A549 (cell line): ENCODE results near the gene NDNF. TPM values are rescaled to one million over a fixed set of nuclear protein-coding genes. Genes with fewer than 3 reads are reported as not detected.

Experiments
- ATAC-seq, 2 experiments: fragments of 200-7000 bp in 1 of 2; fragments of >200 bp in 1 of 2; cut with Nextera tagmentation in 1 of 2; cut with Tn5 transposase in 1 of 2; 3 replicates each; pipeline versions ENCODE4 v1.8.0 to v1.9.1; 2018 to 2020; ENCODE audit warnings: mild to moderate bottlenecking in 1 of 2, moderate library complexity in 1 of 2
- CTCF ChIA-PET: fragments of 300-600 bp; sonication (Branson Sonifier 250); formaldehyde crosslinking; extraction: SDS; loops from one replicate; lab custom pipeline; 2021; ENCODE audit warnings: antibody characterized with exemption, inconsistent platforms; lab: Yijun Ruan, JAX
- POLR2A ChIA-PET: fragments of 350-600 bp; formaldehyde crosslinking; extraction: SDS; loops from one replicate; lab custom pipeline; 2021; ENCODE audit warnings: antibody characterized with exemption, inconsistent platforms; lab: Yijun Ruan, JAX
- DNase-seq, 2 experiments: peaks; one replicate each; pipeline versions ENCODE4 v3.0.0 to v3.0.0-alpha.2; 2011 to 2016; ENCODE audit warnings: low read depth in 1 of 2, low spot score in 1 of 2
- FAIRE-seq: peaks from 2 replicates; lab custom pipeline; 2011; peaks lifted over from hg19 to GRCh38; lab: Jason Lieb, UNC
- H3K27ac ChIP-seq, 2 experiments: fragments of >200 bp; sonication (Bioruptor Twin); formaldehyde crosslinking; 3 replicates each; pipeline ENCODE4 v1.5.1; 2016 to 2017
- H3K4me1 ChIP-seq: fragments of >200 bp; sonication (Bioruptor Twin); formaldehyde crosslinking; 3 replicates; pipeline ENCODE4 v1.6.1; 2016
- H3K4me2 ChIP-seq: fragments of >200 bp; sonication (Bioruptor Twin); formaldehyde crosslinking; 3 replicates; pipeline ENCODE4 v1.6.1; 2016
- H3K4me3 ChIP-seq: fragments of >200 bp; sonication (Bioruptor Twin); formaldehyde crosslinking; 3 replicates; pipeline ENCODE4 v1.5.1; 2016
- H3K9me3 ChIP-seq: fragments of >200 bp; sonication (Bioruptor Twin); formaldehyde crosslinking; 3 replicates; pipeline ENCODE4 v1.6.1; 2016
- CBX8 ChIP-seq: fragments of 200-600 bp; sonication (generic); IDR thresholded peaks from 2 replicates; pipeline ENCODE4 v1.6.1; 2016
- CHD2 ChIP-seq: fragments of 150-350 bp; IDR thresholded peaks from 2 replicates; pipeline ENCODE4 v1.6.1; 2014; ENCODE audit warnings: low read length; ENCODE audit not compliant: partially characterized antibody
- CHD4 ChIP-seq: fragments of 200-600 bp; sonication (generic); IDR thresholded peaks from 2 replicates; pipeline ENCODE4 v1.6.1; 2016; ENCODE audit warnings: antibody characterized with exemption, mild to moderate bottlenecking, borderline replicate concordance
- FOSL2 ChIP-seq, 2 experiments: fragments of 450-650 bp in 1 of 2; fragments of >200 bp in 1 of 2; sonication (Bioruptor Twin) in 1 of 2; formaldehyde crosslinking; IDR thresholded peaks; 2 replicates each; pipeline versions ENCODE4 v1.5.0 to v1.6.1; 2016 to 2020; ENCODE audit warnings: mild to moderate bottlenecking in 1 of 2, moderate library complexity in 1 of 2
- HDAC2 ChIP-seq: fragments of 200-600 bp; sonication (generic); IDR thresholded peaks from 2 replicates; pipeline ENCODE4 v1.6.1; 2016
- HEYL ChIP-seq: fragments of 250-450 bp; sonication (Bioruptor Pico); IDR thresholded peaks from 2 replicates; pipeline ENCODE4 v1.8.0; 2021; ENCODE audit warnings: mild to moderate bottlenecking, moderate library complexity
- HOXA7 ChIP-seq: fragments of 250-450 bp; sonication (Bioruptor Pico); IDR thresholded peaks from 2 replicates; pipeline ENCODE4 v1.5.0; 2020; ENCODE audit warnings: mild to moderate bottlenecking, moderate library complexity
- HOXB5 ChIP-seq: fragments of 250-450 bp; sonication (Bioruptor Pico); IDR thresholded peaks from 2 replicates; pipeline ENCODE4 v1.5.0; 2020; ENCODE audit warnings: mild to moderate bottlenecking, moderate library complexity
- POLR2AphosphoS2 ChIP-seq: conservative IDR thresholded peaks from 2 replicates; pipeline ENCODE4 v1.6.1; 2012; ENCODE audit warnings: low read length, improper control_type of control experiment, inconsistent platforms
- RFX5 ChIP-seq: fragments of 450-650 bp; IDR thresholded peaks from 2 replicates; pipeline ENCODE4 v1.7.1; 2014; ENCODE audit warnings: antibody characterized with exemption, mild to moderate bottlenecking, moderate library complexity
- SMC3 ChIP-seq: fragments of >200 bp; sonication (Bioruptor Twin); formaldehyde crosslinking; IDR thresholded peaks from 3 replicates; pipeline ENCODE4 v1.6.1; 2018; ENCODE audit warnings: inconsistent platforms
- ZFP36 ChIP-seq: fragments of 450-650 bp; IDR thresholded peaks from 2 replicates; pipeline ENCODE4 v1.6.1; 2014; ENCODE audit warnings: borderline replicate concordance; ENCODE audit not compliant: partially characterized antibody
- WGBS: methylation state at CpG from one replicate; pipeline ENCODE4 v1.1.6; 2017; ENCODE audit errors: missing lambda C conversion rate; 5-methylcytosine and 5-hydroxymethylcytosine counted together
- polyA plus RNA-seq, 4 experiments: library from polyadenylated mRNA; depleted of rRNA in 3 of 4; stranded (reverse); fragments of >200 nt; fragmentation: RNase III in 1 of 4; extraction: RNeasy Plus Mini Kit Qiagen cat#74134 plus additional on column Dnase treatment in 1 of 4; gene quantifications; 2 replicates in 3 of 4; 3 replicates in 1 of 4; pipeline ENCODE4 v1.2.3, GENCODE V29; 2011 to 2017
- TF ChIP-seq, protein P1 (sequence below): fragments of 450-650 bp; IDR thresholded peaks from 2 replicates; pipeline ENCODE4 v1.6.1; 2014; ENCODE audit warnings: antibody characterized with exemption
- TF ChIP-seq, protein P2 (sequence below): fragments of >200 bp; sonication (Bioruptor Twin); formaldehyde crosslinking; IDR thresholded peaks from 3 replicates; pipeline ENCODE4 v1.5.1; 2016
- TF ChIP-seq, protein P3 (sequence below): fragments of 250-450 bp; sonication (Bioruptor Pico); IDR thresholded peaks from 2 replicates; pipeline ENCODE4 v1.5.0; 2021; ENCODE audit warnings: mild to moderate bottlenecking, moderate library complexity, borderline replicate concordance
- TF ChIP-seq, protein P4 (sequence below): fragments of 150-350 bp; IDR thresholded peaks from 2 replicates; pipeline ENCODE4 v1.6.1; 2014; ENCODE audit warnings: low read depth, mild to moderate bottlenecking, low read length
- TF ChIP-seq, protein P5 (sequence below): fragments of >200 bp; sonication (Bioruptor Twin); formaldehyde crosslinking; IDR thresholded peaks from 3 replicates; pipeline ENCODE4 v1.6.1; 2016

The NDNF gene
- polyA plus RNA-seq, 2 of the 4 experiments (the other 2 are of a cell fraction): not detected

DNA sequence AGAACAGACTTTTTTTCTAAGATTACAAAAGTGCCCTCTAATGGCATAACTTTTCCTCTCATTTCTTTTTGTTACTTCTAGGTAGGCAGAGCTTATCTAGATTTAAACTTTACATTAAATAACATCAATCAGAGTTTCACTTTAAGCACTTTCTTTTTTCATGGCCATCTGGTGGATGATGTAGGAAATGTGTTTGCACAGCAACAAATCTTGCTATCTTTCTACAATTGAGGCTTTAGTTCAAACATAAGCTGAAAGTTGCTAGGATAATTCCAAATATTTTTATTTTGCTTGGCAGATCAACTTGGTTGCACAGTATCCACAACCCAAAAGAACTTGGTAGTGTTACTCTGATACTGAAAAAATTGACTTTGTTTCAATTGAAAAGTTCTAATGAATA, 22.0 kb downstream of the NDNF start:
- Histone ChIP-seq H3K27ac (no peak overlapping the region), H3K4me1 (no peaks in the 10 kb centered on the region), H3K9me3 (no peaks in the 10 kb centered on the region), H3K4me2 (no peak overlapping the region), H3K4me3 (no peak overlapping the region)
- FAIRE-seq (no peak), DNase-seq (no peak), ATAC-seq (no peak)
- POLR2A ChIA-PET: no interaction called here
- CTCF ChIA-PET: no interaction called here
- TF ChIP-seq, protein P1, sequence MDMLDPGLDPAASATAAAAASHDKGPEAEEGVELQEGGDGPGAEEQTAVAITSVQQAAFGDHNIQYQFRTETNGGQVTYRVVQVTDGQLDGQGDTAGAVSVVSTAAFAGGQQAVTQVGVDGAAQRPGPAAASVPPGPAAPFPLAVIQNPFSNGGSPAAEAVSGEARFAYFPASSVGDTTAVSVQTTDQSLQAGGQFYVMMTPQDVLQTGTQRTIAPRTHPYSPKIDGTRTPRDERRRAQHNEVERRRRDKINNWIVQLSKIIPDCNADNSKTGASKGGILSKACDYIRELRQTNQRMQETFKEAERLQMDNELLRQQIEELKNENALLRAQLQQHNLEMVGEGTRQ: no peak
- peak; percentile 18; the same call in 1 of the 3 replicates for TF ChIP-seq SMC3

DNA sequence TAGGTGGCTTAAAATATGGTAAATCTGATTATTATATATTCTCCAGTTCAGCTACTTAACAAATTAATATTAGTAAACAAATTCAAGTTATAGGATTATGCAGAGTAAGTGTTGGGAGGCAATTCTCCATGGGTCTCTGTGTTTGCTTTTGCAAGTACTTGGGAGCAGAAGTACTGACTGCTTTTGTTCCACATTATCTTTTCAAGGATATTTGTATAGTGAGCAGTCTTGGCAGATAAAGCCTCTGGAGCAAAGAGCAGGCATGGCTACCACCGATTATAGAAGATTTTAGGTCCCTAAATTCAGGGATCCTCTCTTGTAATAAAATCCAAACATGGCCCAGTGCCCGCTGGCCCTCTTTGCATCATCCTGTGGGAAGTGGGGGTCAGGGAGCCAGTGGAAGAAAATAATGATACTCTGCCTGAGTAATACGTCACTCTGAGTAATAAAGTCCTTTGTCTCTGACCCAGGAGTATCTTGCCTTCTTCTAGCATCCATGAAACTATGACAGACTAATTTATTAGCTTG, 23.2 kb downstream of the NDNF start:
- CTCF ChIA-PET: no interaction called here
- no peak for ATAC-seq

DNA sequence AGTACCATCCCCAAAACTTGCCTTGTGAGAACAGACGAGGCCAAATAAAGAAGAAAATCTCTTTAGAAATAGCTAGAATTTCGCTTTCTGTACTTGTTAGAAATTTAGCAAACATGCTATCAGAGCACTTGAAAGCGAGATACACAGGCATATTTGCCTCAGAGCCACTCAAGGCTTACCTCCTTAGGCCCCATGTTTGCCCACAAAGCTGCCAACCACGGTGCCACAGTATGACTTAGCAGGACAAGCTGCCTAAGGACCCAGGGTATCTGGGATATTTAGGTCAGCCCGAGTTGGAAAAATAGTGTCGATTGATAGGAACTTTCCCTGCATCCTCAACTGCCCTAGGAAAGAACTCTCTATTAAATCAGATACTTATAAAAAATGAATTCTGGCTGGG, 24.2 kb downstream of the NDNF start:
- TF ChIP-seq POLR2AphosphoS2: no peak
- TF ChIP-seq, protein P2, sequence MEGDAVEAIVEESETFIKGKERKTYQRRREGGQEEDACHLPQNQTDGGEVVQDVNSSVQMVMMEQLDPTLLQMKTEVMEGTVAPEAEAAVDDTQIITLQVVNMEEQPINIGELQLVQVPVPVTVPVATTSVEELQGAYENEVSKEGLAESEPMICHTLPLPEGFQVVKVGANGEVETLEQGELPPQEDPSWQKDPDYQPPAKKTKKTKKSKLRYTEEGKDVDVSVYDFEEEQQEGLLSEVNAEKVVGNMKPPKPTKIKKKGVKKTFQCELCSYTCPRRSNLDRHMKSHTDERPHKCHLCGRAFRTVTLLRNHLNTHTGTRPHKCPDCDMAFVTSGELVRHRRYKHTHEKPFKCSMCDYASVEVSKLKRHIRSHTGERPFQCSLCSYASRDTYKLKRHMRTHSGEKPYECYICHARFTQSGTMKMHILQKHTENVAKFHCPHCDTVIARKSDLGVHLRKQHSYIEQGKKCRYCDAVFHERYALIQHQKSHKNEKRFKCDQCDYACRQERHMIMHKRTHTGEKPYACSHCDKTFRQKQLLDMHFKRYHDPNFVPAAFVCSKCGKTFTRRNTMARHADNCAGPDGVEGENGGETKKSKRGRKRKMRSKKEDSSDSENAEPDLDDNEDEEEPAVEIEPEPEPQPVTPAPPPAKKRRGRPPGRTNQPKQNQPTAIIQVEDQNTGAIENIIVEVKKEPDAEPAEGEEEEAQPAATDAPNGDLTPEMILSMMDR: no peak
- no peak for TF ChIP-seq CHD2
- no peak for TF ChIP-seq HOXB5 (CRISPR knock-in tag)
- no peak overlapping the region for H3K27ac ChIP-seq
- ChIA-PET CTCF (interaction anchor here (1.0 to 1.1 kb wide), 2 partner anchors 65 to 891 kb away, joined by 3 read pairs; no protein-coding TSS in a partner anchor), POLR2A (no interaction called here)
- ATAC-seq: no peak
- no peak for FAIRE-seq
- H3K9me3 ChIP-seq: no peaks in the 10 kb centered on the region
- WGBS: 27% methylated on average over 6 of the region's 6 CpGs
- no peak overlapping the region for H3K4me3 ChIP-seq
- H3K4me2 ChIP-seq: no peak overlapping the region
- no peak for DNase-seq
- no peaks in the 10 kb centered on the region for H3K4me1 ChIP-seq

More for the DNA sequence above, 23.2 kb downstream of the NDNF start:
- no peak for TF ChIP-seq ZFP36
- TF ChIP-seq, protein P3, sequence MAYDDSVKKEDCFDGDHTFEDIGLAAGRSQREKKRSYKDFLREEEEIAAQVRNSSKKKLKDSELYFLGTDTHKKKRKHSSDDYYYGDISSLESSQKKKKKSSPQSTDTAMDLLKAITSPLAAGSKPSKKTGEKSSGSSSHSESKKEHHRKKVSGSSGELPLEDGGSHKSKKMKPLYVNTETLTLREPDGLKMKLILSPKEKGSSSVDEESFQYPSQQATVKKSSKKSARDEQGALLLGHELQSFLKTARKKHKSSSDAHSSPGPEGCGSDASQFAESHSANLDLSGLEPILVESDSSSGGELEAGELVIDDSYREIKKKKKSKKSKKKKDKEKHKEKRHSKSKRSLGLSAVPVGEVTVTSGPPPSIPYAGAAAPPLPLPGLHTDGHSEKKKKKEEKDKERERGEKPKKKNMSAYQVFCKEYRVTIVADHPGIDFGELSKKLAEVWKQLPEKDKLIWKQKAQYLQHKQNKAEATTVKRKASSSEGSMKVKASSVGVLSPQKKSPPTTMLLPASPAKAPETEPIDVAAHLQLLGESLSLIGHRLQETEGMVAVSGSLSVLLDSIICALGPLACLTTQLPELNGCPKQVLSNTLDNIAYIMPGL: no peak
- TF ChIP-seq, protein P4, sequence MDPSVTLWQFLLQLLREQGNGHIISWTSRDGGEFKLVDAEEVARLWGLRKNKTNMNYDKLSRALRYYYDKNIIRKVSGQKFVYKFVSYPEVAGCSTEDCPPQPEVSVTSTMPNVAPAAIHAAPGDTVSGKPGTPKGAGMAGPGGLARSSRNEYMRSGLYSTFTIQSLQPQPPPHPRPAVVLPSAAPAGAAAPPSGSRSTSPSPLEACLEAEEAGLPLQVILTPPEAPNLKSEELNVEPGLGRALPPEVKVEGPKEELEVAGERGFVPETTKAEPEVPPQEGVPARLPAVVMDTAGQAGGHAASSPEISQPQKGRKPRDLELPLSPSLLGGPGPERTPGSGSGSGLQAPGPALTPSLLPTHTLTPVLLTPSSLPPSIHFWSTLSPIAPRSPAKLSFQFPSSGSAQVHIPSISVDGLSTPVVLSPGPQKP: no peak
- no peak for TF ChIP-seq SMC3
- no peak for TF ChIP-seq CHD4
- no peak for TF ChIP-seq RFX5
- no peak for TF ChIP-seq HOXA7 (CRISPR knock-in tag)
- no peak for TF ChIP-seq HDAC2
- TF ChIP-seq, protein P5, sequence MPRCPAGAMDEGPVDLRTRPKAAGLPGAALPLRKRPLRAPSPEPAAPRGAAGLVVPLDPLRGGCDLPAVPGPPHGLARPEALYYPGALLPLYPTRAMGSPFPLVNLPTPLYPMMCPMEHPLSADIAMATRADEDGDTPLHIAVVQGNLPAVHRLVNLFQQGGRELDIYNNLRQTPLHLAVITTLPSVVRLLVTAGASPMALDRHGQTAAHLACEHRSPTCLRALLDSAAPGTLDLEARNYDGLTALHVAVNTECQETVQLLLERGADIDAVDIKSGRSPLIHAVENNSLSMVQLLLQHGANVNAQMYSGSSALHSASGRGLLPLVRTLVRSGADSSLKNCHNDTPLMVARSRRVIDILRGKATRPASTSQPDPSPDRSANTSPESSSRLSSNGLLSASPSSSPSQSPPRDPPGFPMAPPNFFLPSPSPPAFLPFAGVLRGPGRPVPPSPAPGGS: no peak
- TF ChIP-seq FOSL2 (IDR thresholded peaks at IDR 0.05): no peak
- no peak for TF ChIP-seq FOSL2 (CRISPR knock-in tag; IDR thresholded peaks at IDR 0.05)
- no peak for TF ChIP-seq CBX8
- no peak for TF ChIP-seq HEYL (CRISPR knock-in tag)
- TF ChIP-seq, protein P2: no peak
- TF ChIP-seq, all 56 proteins: peak for 0
- Histone ChIP-seq H3K27ac (no peak overlapping the region), H3K4me2 (no peak overlapping the region), H3K4me3 (no peak overlapping the region), H3K9me3 (no peaks in the 10 kb centered on the region), H3K4me1 (no peaks in the 10 kb centered on the region)
- DNase-seq (no peak), FAIRE-seq (no peak)
- 14% methylated on average over 3 of the region's 3 CpGs for WGBS
- POLR2A ChIA-PET: interaction anchor here (0.6 kb wide), 1 partner anchor 55 kb away, joined by 3 read pairs; no protein-coding TSS in a partner anchor
